Measurements from ENCODE around the gene OSBPL3.

DNA sequence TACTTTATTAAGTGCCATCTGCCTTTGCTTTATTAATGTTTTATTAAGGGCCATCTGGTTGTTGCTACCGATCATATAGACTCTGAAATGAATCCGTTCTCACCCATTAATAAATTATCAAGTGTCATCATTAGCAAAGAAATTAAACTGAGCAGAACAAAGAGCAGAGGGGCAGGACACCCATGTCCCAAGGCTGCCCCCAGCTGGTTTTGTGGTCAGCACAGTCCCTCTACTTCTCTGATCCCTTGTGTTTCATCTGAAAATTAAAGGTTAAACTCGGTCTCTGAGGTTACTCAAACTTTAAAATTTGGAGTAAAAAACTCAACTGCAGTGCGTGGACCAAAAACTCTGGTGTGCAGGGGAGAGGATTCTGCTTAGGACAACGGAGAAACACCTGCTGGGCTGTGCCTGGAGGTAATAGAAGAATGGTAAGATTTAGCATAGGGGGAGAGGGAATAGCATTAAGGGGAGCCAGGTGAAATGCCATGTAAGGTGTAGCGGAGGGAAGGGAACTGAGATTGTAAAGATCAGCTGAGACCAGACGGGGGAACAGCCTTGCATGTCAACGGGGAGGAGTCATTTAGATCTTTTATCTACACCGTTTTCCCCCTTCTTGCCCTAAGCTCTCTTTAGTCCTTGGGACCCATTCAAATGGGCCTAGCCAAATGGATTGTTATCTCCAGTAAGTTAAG lies 212.0 kb downstream of the OSBPL3 start:
- TF ChIP-seq EZH2 (IDR thresholded peaks at IDR 0.05), result no peak
- no peak for TF ChIP-seq POLR2AphosphoS5 (IDR thresholded peaks at IDR 0.05; ENCODE audit: borderline replicate concordance, low read depth, low read length)
